Colon (tissue), 2 donors: ENCODE data around the gene CAT.
"Not testable (repeated sequence)": the region's sequence is repeated elsewhere in the genome, so short reads cannot be mapped to it uniquely, and the experiment has no call there.

Source experiments
- FAIRE-seq: peaks from 2 replicates; lab custom pipeline; 2012; peaks lifted over from hg19 to GRCh38; lab: Jason Lieb, UNC
- donor health status: control.
- donor health status: control.

Gene CAT

DNA sequence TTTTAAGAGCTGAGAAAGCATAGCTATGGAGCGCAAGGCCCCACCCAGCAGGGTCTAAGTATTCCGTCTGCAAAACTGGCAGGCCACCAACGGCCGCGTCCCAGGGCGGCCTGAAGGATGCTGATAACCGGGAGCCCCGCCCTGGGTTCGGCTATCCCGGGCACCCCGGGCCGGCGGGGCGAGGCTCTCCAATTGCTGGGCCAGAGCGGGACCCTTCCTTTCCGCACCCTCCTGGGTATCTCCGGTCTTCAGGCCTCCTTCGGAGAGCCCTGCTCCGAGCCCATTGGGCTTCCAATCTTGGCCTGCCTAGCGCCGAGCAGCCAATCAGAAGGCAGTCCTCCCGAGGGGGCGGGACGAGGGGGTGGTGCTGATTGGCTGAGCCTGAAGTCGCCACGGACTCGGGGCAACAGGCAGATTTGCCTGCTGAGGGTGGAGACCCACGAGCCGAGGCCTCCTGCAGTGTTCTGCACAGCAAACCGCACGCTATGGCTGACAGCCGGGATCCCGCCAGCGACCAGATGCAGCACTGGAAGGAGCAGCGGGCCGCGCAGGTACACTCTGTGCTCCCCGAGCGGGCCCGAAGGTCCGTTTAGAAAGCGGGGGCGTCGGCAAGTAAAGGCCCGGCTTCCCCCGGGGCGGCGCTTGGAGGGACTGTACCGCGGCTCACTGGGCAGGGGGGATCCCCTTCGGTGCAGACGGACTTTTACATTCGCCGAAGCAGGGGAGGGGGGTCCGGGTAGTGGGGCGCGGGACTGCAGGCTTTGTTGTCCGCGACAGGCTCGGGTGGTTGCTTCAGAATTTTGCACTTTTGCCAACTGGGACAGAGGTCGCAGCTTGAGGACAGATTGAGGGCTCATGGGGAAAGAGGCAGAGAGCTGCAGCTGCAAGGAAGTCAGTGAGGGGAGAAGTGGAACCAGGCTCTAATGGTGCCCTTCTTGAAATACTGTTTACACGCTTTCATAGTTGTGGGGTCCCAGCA lies at the start of gene CAT:
Gene CAT, plus strand, starts transcription at position 406 of the 979 bp plus-strand sequence. Its CDS starts 80 bp downstream, at position 486.
- no peak for FAIRE-seq

DNA sequence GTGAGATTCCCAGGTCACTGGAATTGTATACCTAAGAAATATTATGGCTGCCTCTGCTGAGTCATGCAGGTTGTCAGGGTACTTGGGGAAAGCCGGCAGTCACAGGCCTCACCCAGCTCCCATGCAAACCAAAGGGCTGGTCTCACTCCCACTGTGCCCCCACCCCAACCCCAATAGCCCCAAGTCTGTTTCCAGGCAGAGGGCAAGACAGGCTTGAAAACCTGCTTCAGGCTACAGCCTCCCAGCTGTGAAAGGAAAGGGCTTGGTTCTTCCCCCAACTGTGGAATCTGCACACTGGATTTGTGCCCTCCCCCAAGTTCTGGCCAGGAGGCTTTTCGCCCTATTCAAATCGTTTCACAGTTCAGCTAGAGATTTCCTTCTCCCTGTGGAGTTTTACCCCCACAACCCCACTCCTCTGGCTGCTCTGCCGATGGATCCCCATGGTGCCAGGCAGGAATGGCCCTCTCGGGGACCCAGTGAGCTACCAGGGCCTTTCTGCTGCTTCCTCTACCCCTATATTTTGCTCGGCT lies 43.9 kb upstream of the CAT start:
- FAIRE-seq, result no peak

DNA sequence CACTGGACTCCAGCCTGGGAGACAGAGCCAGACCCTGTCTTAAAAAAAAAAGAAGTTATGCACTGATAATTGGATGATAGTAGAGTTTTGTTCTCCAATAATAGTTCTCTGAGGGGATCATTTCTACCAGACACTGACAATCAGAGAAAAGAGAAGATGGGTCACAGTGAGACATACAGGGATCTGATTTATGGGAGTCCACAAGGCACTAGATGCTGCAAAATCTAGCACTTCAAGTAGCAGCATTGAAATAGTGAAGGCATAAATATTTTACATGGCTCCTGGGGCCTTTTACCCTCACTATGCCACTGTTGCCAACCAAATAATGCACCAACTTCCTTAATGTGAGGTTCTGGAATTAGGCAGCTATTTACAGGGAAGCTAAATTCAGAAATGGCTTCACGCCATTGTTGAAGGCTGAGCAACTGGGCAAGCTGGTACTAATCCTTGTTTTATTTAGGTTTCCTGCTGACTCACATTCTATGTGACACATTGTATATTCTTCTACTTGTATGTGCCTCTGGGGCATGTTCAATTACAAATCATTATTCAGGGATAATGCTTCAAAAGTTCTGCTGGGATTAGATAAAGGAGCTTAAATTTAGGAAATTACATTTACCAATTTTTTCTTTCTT lies 42.7 kb upstream of the CAT start:
- no peak for FAIRE-seq

DNA sequence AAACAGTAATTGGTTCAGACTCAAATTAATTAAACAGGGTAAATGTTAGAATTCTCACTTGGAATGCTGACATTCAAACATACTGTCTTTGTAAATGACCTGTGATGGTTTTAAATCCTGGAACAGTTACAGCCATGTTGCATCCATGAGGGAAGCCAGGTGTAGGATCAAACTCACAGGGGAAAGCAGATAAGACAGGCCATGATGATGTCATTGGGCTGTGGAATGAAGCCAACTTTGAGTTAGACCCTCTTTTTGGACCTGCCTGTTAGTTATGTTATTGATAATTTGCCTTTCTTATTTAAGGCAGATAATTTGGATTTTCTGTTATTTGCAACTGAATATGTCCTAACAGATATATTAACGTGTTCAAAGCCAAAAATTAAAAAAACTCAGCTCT lies 41.6 kb upstream of the CAT start:
- FAIRE-seq, result no peak

DNA sequence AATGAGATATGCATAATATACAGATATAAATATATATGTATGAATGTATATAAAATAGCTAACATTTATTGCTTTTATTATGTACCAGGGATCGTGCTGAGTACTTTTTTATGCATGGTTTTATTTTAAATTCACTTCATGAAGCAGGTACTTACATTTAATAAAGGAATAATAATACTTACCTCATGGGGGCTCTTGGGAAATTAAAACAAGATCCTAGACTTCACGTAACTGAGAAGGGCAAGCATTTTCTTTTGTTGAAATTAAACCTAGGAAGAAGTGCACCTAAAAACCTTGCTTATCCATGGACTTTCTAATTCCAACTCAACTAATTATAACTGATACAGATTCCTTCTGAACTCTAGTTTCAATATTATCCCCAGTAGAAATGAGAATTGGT lies 40.9 kb upstream of the CAT start:
- FAIRE-seq, result no peak

DNA sequence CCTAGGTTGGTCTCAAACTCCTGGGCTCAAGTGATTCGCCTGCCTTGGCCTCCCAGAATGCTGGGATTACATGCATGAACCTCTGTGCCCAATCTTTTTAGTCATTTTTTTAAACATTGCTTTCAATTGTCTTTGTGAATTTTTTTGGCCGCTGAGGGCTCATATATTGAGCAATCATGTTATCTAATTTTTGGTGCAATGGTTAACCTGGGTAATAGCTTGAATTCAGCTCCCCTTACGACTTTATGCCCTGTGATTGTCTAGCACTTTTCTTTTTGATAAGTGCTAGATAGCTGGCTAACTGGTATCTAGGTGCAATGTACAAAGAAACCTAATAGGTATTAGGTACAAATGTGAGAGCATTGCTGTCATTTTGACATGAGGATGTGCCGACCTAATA lies 35.3 kb upstream of the CAT start:
- FAIRE-seq, result no peak

DNA sequence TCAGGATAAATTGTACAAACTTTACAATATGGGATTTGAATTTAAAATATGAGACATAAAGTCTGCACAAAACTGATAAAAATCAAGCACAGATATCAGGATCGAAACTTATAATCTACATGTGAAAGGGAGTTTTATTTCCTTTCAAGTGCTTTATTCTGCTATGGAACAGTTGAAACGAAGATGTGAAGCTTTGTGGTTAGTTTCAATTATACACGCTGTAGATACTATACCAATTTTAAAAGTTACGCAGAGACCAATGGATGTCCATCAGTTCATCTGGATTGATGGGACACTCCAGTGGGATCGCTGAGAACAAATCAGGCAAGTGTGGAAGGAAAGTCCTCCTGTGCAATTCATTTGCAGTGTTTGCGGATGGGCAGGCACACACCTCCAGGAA lies 34.5 kb upstream of the CAT start:
- FAIRE-seq, result no peak

DNA sequence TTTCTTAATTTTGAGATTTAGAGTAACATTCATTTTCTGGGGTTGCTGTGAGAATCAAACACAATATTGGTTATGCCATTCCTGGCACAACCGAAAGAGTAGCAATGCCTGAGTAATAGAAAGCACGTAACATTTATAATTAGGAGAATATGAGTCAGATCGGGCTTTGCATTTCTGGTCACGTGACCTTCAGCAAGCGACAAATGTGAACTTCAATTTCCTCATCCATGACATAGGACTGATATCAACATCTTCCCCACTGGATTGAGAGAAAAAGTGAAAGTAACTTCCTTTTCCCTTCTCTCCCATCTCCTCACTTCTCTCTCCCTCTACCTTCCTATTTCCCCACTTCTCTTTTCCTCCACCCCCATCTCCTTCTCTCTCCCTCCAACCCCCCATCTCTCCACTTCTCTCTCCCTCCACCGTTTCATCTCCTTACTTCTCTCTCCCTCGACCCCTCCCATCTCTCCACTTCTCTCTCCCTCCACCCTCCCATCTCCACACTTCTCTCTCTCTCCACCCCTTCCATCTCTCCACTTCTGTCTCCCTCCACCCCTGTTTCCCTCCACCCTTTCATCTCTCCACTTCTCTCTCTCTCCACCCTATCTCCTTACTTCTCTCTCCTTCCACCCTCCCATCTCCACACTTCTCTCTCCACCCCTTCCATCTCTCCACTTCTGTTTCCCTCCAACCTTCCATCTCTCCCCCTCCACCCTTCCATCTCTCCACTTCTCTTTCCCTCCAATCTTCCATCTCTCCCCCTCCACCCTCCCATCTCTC lies 33.5 kb upstream of the CAT start:
- no peak for FAIRE-seq

DNA sequence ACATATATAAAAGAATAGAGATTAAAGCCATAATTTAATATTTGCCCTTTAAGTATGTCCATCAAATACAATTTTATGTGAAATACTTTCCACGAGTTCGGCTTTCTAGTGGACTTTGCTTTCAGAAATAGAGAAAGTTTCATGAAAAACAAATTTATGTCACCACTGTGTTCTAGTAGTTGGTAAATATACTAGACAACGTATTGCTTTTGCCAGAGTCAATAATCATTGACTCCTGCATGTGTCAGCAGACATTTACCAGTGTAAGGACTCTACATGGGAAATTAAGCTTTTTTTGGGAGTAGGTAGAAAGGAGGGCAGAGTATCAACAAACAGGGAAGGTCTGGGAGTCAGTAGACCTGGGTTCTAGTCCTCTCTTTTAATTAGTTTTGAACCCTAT lies 32.3 kb upstream of the CAT start:
- FAIRE-seq, result no peak

DNA sequence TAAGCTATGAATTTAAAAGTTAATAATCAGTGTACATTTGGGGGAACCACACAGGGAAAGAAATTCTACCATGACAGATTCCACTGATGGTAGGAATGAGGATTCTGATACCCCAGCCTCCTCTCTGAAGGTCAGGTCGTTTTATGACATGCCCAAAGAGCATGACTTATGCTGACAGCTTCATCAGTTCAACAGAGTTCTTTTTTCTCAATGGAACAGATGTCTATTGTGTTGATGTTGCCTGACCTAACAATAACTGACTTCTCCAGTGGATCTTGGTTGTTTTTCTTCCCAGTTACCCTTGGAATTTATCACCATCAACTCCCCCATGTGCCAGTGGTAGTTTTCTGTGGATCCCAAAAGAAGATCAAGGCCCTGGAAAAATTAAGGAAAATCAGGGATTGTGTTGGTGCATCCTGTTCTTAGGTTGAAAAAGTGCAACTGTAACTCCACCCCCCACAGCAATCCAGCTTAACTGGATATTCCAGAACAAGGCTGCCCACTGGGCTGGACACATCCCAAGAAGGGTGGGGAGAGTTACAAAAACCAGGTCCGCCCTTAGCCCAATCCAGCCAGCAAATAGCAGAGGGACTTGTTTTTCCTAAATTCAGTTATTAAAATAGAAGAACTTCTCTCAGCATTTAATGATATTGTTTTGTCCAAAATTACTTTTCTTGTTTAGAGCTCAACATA lies 31.5 kb upstream of the CAT start:
- FAIRE-seq, result no peak

DNA sequence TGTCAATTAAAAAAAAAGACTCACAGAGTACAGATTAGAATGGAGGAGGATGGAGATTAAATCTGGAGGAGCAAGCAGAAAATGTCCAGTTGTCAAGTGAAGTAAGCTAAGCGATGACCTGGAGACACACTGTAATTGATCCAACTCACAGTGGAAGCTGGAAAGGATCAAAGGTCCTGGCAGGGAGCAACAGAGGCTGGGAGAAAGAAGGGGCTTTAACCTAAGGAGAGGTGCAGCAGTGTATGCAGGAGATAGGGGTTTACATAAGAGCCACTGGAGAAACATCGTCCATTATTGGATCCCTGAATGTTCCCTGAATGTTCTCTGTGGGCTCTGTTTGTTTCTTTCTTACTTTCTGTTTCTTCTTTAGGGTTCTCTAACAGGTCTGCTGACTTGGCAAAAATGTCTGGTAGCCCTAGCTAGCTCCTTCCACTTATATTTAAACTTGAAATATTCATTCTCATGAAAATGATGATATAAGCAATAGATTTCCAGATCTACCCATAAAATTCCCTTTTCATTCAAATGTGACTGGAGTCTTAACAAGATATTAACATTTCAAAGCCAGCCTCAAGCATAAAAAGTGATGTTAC lies 30.1 kb upstream of the CAT start:
- no peak for FAIRE-seq

DNA sequence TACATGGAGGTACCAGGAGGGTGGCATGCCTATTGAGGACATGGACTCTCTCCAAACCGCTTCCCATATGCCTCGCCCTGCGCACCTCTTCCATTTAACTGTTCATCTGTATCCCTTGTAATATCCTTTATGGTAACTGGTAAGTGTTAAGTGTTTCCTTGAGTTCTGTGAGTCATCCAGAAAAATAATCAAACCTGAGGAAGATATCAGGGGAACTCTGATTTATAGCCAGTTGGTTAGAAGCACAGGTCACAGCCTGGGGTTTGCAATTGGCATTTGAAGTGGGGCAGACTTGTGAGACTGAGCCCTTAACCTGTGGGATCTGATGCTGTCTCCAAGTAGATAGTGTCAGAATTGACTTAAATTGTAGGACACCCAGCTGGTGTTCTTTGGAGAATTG lies 27.6 kb upstream of the CAT start:
- FAIRE-seq, result no peak

DNA sequence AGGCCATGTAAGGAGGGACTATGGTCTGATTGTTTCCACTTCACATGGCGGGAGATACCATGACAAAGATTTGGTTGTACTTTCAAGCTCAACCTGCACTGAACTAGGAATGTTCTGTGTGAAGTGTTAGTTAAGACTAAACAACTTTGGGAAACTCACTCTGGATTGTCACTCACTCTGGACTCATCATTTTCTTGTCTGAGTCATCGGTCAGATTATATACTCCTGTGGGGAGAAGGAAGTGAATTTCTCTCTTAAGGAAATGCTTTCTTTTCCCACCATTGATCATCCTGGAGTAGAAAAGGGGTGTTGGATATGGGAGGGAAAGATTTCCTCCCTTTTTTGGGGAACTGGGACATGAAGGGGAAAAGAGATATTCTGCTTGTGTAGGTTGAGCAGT lies 26.9 kb upstream of the CAT start:
- FAIRE-seq, result no peak

DNA sequence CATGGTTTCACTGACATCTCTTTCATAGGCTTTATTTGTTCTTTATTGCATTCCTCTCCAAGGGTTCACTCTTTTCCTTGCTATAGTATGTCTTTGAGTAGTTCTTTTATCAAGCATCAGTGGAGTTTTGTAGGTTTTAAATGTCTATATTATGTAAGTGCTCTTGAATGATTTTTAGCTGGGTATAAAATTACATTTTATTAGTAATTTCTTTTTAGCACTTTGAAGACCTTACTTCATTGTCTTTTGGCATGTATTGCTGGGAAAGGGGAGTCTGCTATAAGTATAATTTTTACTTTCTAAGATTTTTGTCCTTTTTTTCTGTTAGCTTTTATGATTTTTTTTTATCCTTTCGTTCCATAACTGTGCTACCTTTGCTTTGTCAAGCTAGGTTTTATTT lies 25.5 kb upstream of the CAT start:
- no peak for FAIRE-seq

DNA sequence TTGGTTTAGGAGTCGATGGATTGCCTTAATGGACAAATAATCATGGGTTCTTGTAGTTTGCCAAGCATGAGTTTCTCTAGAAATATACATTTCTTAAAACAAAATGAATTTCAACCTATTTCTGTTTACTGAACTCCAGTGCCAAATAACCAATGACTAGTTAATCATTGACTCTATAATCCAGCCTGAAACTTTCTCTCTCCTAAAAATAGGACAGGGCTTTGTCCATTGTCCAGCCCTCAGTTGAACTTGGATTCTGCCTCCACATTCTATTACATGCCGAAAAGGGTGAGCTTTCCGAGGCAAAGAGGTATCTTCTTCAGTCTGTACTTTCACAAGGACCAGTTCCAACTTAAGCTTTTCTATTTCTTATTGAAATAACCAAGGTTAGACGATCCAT lies 23.2 kb upstream of the CAT start:
- no peak for FAIRE-seq

DNA sequence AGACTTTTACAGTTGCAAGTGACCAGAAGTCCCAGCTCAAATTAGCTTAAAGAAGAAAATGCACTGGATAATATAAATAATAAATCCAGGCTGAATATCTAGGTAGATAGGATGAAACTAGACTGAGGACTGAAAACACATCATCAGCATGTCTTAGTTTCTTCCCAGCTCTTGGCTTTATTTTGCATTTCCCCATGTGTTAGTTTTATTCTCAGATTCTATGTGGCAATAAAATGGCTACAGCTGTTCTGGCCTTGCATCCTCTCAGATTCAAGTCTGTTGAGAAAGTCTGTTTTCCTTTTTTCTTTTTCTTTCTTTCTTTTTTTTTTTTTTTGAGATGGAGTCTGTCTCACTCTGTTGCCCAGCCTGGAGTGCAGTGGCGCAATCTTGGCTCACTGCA lies 22.6 kb upstream of the CAT start:
- no peak for FAIRE-seq

DNA sequence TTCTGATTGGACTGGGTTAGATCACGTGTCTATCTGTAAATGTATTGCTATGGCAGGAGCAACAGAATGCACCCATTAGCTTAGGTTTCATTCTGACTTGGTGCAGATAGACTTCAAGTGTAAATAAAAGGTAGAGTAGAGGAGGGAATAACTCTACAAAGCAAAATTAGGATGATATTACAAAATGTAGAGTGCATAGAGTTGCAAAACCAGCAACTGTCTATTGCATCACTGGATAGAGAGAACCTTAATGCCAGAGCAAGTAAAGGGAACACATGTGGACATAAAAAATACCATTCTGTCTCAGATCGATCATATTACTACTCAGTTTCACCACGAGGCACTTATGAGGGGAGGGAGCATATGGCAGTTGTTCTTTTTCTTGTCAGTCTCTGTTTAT lies 22.0 kb upstream of the CAT start:
- FAIRE-seq, result no peak

DNA sequence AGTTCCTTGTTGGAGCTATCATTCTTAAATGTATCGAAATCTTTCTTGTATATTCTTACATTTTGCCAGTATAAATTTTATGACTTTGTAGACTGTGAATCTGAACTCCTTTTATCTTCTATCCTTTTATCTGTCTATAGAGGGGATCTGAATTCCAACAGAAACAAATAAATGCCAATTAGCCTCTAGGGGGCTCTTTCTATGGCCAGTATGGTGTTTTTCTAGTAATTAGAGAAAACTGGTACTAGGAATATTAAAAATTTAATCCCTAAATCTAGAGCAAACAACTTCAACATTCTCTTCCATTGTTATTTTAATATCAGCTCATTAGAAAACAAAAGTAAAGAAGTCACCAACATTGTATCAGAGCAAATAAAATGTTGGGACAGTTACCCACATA lies 21.5 kb upstream of the CAT start:
- no peak for FAIRE-seq

DNA sequence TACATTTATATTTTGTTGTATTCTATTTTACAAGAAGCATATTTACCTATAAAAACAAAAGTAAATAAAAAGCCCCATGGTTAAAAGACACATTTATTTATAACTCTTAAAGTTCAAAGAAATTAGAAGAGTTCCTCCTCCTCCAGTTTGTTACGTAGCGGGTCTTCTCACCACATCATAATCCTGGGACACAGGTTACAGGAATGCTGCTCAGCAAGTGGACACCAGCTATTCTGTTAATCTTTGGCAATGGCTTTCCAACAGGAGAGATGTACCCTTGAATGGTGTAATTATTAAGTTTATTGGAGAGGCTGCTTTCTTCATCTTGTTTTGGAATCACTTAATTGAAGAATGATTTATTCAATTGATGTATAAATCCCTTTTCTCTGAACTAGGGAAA lies 19.6 kb upstream of the CAT start:
- no peak for FAIRE-seq

DNA sequence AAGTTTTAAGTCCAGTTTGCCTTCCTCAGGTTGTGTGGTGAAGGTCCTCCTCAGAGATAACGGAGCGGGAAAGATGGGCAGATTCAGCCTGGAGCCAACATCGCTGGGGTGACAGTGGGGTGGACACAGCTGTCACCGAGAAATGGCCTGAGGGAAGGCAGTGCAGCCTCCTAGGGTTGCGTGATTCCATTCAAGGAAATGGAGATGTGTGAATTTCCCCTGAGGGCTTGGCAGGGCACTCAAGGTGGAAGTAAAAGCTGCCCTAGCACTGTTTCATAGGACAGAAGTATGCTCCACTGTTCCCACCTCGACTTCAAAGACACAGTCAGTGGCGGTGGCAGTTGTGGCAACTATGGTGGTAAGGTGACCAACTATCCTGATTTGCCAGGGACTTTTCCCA lies 15.4 kb upstream of the CAT start:
- no peak for FAIRE-seq

DNA sequence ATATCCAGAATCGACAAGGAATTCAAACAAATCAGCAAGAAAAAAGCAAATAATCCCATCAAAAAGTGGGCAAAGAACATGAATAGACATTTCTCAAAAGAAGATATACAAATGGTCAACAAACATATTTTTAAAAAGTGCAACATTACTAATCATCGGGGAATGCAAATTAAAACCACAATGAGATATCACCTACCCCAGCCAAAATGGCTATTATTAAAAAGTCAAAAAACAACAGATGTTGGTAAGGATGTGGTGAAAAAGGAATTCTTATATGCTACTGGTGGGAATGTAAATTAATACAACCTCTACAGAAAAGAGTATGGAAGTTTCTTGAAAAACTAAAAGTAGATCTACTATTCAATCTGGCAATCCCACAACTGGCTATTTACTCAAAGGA lies 13.9 kb upstream of the CAT start:
- FAIRE-seq, result not testable (repeated sequence)

DNA sequence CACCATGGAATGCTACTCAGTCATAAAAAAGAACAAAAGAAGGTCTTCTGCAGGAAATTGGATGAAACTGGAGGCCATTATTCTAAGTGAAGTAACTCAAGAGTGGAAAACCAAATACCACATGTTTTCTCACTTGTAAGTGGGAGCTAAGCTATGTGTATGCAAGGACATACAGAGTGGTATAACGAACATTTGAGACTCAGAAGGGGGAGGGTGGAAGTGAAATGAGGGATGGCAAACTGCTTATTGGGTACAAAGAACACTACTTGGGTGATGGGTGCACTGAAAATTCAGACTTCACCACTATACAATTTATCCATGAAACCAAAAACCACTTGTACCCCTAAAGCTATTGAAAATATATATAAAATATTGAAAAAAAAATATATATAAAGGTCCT lies 13.4 kb upstream of the CAT start:
- FAIRE-seq, result no peak
